ENCODE data around the gene EGFLAM. TPM values are rescaled to one million over a fixed set of nuclear protein-coding genes. Genes with fewer than 3 reads are reported as not detected.
A peak's percentile ranks its signal among the peaks of the same experiment; 100 is the strongest.

Gene EGFLAM
- total and polyA plus RNA-seq, 9 of the 15 experiments (the other 6 are each of a cell fraction or from before 2014, with no cell fraction given) = 0.09 to 2.5 (median 1.0) TPM

GRCh38 chr5:38305148-38305547 lies 46.8 kb downstream of the EGFLAM start:
- Histone ChIP-seq H3K4me1 (replicated peaks in 1 of 2; ENCODE audit: control insufficient read depth in 2 of 2, insufficient read depth in 2 of 2, low read length in 2 of 2) (no peaks in the 10 kb centered on the region), H3K4me2 (ENCODE audit: insufficient read depth, low read length) (no peak overlapping the region), H3K9me3 (replicated peaks; ENCODE audit: control insufficient read depth, insufficient read depth, low read depth, low read length) (no peaks in the 10 kb centered on the region), H3K27me3 (ENCODE audit: control insufficient read depth in 2 of 2, insufficient read depth in 2 of 2, low read length in 2 of 2) (no peaks in the 10 kb centered on the region), H2AFZ (ENCODE audit: low read depth, low read length) (no peak overlapping the region), H4K20me1 (replicated peaks; ENCODE audit: control insufficient read depth, insufficient read depth, low read length) (no peaks in the 10 kb centered on the region), H3K4me3 (no peak overlapping the region), H3K79me2 (ENCODE audit: control insufficient read depth, insufficient read depth, low read length) (no peaks in the 10 kb centered on the region), H3K9me1 (ENCODE audit: control insufficient read depth, insufficient read depth, low read length) (no peaks in the 10 kb centered on the region), H3K36me3 (ENCODE audit: control insufficient read depth, insufficient read depth, low read length) (no peaks in the 10 kb centered on the region), H3K9ac (ENCODE audit: insufficient read depth in 1 of 2, low read depth in 2 of 2, low read length in 2 of 2) (no peak overlapping the region), H3K27ac (ENCODE audit: extremely low read depth, low read depth, low read length) (no peak overlapping the region)
- DNase-seq (ENCODE audit: extremely low read depth in 1 of 4, low spot score in 3 of 4) = no peak
- ATAC-seq = no peak
- 4% methylated on average over 2 of the region's 2 CpGs for WGBS (ENCODE audit: insufficient coverage, low coverage, missing lambda C conversion rate)
- in situ Hi-C loops (cut with MboI) = no loop called here
- POLR2A ChIA-PET = no interaction called here
- CTCF ChIA-PET (ENCODE audit: low intra/inter-chr PET ratio) = no interaction called here
- TF ChIP-seq TRIM28 (IDR thresholded peaks at IDR 0.05) = peak; percentile 54; the same call in 1 of the 2 replicates
- TF ChIP-seq MEF2A (IDR thresholded peaks at IDR 0.05; ENCODE audit: control insufficient read depth, low read depth, low read length) = no peak
- TF ChIP-seq ZFP1 (CRISPR knock-in tag; IDR thresholded peaks at IDR 0.05) = peak; percentile 78
- no peak for FAIRE-seq
- no TSS peak for BruUV-seq (replicated peaks)
- intact Hi-C loops (cut with micrococcal nuclease) = no loop called here

GRCh38 chr5:38307845-38308244 lies 49.5 kb downstream of the EGFLAM start:
- in situ Hi-C loops (cut with MboI) = no loop called here
- no peak for FAIRE-seq
- ATAC-seq = no peak
- H4K20me1 ChIP-seq (replicated peaks; ENCODE audit: control insufficient read depth, insufficient read depth, low read length) = no peaks in the 10 kb centered on the region
- no peaks in the 10 kb centered on the region for H3K79me2 ChIP-seq (ENCODE audit: control insufficient read depth, insufficient read depth, low read length)
- no TSS peak for BruUV-seq (replicated peaks)
- TF ChIP-seq MTF1 (CRISPR knock-in tag; IDR thresholded peaks at IDR 0.05; ENCODE audit: borderline replicate concordance) = no peak
- no peak for TF ChIP-seq E2F8 (IDR thresholded peaks at IDR 0.05; ENCODE audit: low read depth, partially characterized antibody)
- no peaks in the 10 kb centered on the region for H3K4me1 ChIP-seq (replicated peaks in 1 of 2; ENCODE audit: control insufficient read depth in 2 of 2, insufficient read depth in 2 of 2, low read length in 2 of 2)
- H2AFZ ChIP-seq (ENCODE audit: low read depth, low read length) = no peak overlapping the region
- 19% methylated on average over 1 of the region's 1 CpG for WGBS (ENCODE audit: insufficient coverage, low coverage, missing lambda C conversion rate)
- ChIA-PET CTCF (ENCODE audit: low intra/inter-chr PET ratio) (interaction anchor here (0.6 kb wide), 1 partner anchor 91 kb away, joined by 4 read pairs; no protein-coding TSS in a partner anchor), POLR2A (no interaction called here)
- H3K27ac ChIP-seq (ENCODE audit: extremely low read depth, low read depth, low read length) = no peak overlapping the region
- H3K36me3 ChIP-seq (ENCODE audit: control insufficient read depth, insufficient read depth, low read length) = no peaks in the 10 kb centered on the region
- no peak for DNase-seq (ENCODE audit: extremely low read depth in 1 of 4, low spot score in 3 of 4)
- H3K9me1 ChIP-seq (ENCODE audit: control insufficient read depth, insufficient read depth, low read length) = no peaks in the 10 kb centered on the region
- H3K9me3 ChIP-seq (replicated peaks; ENCODE audit: control insufficient read depth, insufficient read depth, low read depth, low read length) = no peaks in the 10 kb centered on the region
- no peak overlapping the region for H3K4me2 ChIP-seq (ENCODE audit: insufficient read depth, low read length)
- H3K27me3 ChIP-seq (ENCODE audit: control insufficient read depth in 2 of 2, insufficient read depth in 2 of 2, low read length in 2 of 2) = peaks cover 0 to 4% of the 10 kb centered on the region in 2 experiments; a peak in 1 of 5 replicates
- no peak overlapping the region for H3K4me3 ChIP-seq
- intact Hi-C loops (cut with micrococcal nuclease) = no loop called here
- H3K9ac ChIP-seq (ENCODE audit: insufficient read depth in 1 of 2, low read depth in 2 of 2, low read length in 2 of 2) = no peak overlapping the region

All from K562 (cell line).